ENCODE measurements around the gene COMP.

- TF ChIP-seq CTCF (conservative IDR thresholded peaks at IDR 0.05; ENCODE audit: low read length) (no peak), EZH2phosphoT487 (IDR thresholded peaks at IDR 0.05; ENCODE audit: borderline replicate concordance) (no peak)
Measured at GRCh38 chr19:18785179-18786124, 5.7 kb downstream of the COMP start.
